ENCODE results near the gene AGXT.

The AGXT gene

DNA sequence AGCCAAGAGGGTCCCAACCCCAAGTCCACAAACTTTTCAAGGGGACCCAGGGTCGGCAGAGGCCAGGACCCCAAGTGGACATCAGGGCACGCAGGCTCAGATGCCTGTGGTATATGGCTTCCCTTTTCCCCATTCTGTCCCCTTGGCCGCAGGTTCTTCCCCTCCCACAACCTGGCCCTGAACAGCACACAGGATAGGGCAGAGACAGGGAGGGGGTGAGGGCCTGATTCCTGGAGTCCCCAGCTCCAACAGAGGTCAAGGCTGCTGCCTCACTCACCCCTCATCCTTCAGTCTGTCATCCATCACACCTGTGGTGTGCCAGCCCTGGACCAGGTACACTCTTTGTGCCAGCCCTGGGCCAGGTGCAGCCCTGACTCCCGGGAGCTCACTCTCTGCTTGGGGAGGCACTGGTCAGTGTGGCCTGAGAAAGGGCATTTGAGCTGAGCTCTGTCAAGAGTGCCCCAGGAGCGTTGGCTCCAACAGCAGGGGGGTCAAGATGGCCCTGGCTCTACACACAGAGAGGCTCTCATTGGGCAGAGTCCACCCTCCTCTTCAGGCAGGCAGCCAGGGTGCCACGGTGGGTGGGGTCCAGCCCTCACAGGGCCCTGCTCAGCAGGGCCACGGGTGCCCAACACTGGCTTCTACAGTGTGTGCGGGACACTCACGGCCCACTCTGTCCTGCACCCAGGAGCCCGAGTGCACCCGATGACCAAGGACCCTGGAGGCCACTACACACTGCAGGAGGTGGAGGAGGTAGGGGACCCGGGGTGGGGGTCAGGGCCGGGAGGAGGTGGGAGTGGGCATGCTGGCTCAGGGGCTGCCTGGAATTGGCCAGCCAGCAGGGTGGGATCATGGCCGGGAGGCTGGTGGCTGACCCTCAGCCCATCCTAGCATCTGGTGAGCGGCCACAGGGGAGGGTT lies 1.6 kb downstream of the AGXT start:
- no peak for DNase-seq

DNA sequence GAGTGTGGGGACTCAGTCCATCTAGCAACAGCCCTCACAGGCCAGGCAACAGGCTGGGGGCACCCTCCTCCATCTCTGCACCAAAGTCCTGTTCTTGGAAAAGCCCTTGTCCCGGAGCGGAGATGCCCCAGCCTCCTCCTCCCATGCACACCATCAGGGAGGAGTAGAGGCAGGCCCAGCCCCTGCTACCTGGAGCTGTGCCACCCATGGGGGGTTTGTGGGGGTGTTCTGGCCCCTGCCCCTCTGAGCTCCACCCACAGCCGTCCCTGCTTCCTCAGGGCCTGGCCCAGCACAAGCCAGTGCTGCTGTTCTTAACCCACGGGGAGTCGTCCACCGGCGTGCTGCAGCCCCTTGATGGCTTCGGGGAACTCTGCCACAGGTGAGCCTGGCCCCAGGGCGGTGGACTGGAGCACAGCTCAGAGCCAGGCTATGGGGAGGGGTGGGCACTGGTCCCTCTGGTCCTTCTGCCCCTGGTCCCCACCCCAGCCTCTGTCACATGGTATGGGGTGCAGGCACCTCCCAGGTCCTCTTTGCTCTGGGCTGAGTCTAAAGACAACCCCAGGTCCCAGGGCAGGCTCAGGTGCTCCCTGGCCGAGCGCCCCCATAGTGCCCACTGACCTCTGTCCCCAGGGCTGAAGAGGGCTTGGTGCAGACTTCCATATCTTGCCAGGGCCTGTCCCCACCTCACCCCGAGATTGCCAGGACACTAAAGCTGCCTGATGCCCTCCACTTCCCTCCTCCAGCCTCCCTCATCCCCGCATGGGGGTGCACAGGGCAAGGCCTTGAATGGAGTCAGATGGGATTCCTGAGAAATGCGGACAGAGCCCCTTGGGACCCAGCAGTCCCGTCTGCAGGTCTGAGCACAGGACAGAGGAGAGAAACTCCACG lies 2.7 kb downstream of the AGXT start:
- DNase-seq, result no peak

DNA sequence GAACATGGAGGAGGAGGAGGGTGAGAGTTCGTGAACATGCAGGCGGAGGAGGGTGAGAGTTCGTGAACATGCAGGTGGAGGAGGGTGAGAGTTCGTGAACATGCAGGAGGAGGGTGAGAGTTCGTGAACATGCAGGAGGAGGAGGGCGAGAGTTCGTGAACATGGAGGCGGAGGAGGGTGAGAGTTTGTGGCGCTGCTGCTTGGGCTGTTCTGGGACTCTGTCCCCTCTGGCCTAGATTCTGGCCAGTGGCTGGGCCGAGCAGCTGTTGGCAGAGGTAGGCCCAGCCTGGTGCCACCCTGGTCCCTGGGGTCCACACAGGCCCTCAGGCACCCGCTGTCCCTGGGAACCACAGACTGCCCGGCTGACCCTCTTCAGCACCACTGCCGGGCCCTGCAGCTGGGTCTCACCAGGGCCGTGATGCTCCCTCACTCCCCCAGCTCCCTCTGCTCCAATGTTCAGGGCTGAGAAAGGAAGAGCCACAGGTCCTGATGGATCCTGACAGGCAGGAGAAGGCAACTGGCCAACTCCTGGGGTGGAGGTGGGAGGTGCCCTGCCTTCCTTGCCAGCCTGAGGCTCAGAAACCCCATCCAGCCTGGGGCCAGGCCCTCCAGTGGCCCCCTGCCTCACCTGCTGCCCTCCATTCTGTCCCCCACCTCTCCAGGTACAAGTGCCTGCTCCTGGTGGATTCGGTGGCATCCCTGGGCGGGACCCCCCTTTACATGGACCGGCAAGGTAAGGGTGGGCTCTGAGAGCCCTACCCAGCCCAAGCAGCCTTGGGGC lies 3.9 kb downstream of the AGXT start:
- peak; percentile 50 for DNase-seq

DNA sequence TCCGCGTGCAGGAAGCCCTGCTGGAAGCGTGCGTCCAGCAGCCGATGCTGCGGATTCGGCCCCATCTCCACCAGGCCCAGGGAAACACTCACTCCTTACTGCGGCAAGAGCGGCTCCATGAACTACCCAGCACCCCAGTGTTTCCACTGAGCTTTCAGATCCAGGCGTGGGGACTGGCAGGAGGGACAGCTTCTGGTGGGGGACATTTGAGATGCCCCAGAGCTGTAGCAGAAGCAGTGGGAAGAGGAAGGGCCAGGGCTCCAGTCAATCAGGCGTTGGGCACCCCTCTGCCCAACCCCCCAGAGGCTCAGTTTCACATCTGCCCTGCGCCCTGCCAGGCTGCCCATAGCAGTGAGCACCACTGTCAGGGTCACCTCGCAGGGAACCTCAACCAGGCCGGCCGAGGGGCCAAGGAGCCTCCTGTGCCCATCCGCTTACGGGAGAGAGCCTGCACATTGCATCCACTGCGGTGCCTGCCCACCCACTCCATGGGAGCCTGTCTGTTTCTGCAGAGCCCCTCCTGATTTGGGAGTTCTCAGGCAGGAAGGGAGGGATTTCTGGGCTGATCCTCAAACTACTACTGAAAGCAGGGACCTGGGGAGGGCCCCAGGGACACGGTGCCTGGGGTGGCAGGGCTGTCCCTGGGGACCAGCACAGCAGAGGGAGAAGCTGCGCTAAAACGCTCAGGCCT lies 4.6 kb downstream of the AGXT start:
- DNase-seq, result peak; percentile 51

DNA sequence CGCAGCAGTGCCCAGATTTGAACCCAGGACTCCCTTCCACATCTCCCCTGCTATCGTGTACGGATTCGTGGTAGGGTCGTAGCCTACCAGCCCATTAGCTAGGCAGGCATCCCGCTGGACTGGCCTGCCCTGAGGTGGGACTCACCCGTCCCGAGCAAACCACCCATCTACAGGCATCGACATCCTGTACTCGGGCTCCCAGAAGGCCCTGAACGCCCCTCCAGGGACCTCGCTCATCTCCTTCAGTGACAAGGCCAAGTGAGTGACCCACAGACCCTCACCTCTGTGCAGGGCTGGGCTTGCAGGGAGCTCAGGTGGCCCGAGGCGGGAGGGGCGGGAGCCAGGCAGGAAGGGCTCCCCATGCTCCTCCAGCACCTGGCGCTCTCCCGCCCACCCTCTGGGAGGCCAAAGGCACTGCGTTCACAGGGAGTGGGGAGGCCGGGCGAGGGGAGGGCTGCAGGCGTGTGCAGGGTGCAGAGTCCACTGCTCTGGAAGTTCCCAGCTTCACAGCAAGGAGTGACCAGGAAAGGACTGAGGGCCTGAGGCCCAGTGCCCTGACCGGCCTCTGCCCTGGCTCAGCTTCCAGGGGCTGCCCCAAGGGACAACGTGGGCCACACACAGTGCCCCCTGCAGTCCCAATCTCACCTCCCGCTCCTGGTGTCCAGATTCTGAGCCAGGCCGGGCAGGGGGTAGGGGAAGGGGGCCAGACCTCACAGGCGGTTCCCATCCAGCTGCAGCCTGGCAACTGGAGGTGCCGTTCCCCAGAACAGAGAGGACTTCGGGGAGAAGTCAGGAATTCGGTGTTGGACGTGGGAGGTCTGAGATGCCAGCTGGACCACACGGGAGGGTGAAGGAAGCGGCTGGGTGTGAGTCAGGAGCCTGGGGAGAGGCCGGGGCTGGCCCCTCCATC lies 5.4 kb downstream of the AGXT start:
- peak; percentile 53 for DNase-seq

DNA sequence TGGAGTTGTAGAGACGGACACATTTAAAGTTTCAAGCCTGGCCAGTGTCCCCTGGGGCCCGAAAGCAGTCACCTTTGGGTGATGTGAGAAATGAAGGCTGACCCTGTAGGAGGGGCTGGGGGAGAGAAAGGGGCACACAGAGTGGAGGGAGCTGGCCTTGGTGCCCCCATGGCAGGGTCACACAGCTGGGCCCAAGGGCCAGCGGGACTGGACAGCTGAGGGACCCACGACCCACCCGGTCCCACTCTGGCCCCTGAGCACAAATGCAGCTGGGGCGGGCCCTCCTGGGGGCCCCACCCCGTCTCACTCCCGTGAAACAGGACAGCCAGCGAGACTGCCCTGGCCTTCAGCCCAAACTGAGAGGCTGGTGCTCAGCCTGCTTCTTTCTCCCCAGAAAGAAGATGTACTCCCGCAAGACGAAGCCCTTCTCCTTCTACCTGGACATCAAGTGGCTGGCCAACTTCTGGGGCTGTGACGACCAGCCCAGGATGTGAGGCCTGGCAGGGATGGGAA lies 6.1 kb downstream of the AGXT start:
- DNase-seq, result no peak

DNA sequence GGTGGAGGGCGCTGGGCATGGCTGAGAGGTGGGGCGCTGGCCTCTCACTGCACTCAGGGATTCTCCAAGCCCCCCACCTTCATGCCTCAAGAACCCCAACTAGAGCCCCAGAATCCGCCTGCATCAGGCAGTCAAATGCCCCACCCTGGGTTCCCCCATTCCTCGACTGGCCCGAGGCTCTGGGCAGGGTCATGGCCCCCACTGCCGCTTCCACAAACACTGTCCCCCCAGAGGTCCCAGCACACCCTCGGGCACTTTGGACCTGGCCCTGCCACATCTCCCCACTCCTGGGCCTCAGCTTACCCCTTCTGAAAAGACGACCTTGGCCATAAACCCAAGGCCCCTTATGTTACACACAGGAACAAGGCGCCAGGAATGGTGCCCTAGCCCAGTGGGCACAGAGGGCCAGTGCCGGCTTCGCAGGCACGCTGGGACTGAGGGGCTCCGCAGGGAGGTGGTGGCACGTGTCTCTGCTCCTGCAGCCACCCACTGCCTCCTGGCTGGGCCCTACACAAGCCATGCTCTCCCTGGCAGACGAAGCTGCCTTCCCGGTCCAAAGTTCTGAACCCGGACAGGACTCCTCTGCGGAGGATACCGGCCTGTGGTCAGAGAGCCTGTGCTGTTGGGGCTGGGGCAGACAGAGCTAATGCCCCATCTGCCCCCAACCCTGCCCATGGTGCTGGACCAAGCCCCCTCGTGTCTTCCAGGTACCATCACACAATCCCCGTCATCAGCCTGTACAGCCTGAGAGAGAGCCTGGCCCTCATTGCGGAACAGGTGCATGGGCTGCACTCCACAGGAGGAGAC lies 6.8 kb downstream of the AGXT start:
- peak; percentile 59 for DNase-seq

DNA sequence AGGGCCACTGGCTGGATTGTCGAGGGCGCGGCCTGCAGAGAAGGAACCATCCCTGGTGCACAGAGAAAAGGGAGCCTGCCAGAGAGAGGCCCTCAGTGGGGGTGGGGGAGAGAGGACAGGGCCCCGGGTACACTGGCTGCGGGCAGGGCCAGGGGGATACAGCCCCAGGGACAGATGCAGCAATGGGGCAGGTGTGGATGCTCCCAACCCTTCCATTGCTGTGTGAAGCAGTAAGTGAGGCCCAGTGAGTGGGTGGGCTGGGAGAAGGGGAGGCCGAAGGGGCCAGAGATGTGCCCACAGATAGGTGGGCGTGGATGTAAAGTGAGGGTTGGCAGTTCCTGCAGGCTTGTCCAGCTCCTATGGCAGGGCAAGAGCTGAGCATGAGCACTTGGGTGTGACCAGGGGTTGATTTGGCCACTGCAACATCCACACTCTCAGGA lies 7.4 kb downstream of the AGXT start:
- DNase-seq, result peak; percentile 48

DNA sequence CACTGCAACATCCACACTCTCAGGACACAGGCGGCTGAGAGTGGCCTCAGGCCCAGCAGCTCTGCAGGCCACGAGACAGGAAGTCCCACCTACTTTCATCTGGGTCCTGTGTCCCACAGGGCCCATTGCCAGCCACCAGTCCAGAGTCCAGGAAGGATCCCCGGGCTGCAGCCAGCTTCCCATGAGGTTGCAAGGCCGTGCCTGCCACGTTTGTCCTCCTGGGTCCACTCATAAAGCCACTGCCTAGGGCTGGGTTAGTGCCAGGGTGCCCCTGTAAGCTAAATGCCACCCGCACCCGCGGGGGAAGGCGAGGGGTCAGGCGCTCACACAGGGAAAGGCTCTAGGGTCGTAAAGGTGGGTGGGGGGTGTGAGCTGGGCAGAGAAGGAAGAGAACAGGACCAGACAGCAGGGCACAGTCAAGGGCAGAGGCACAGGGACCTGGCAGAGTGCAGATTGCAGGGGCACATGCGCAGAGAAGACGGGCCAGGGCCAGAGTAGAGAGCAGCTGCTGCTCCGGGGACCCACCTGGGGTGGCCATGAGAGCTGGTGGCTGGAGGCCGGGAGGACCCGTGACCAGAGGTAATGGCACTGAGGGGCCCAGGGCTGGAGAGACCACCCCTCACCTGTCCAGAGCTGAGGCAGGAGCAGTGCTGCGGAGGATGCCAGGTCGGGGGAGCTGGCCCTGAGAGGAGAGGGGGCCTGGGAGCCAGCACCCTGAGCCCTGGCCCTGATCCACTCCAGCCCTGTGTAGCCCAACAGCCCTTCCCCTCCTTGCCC lies 8.0 kb downstream of the AGXT start:
- peak; percentile 58 for DNase-seq

DNA sequence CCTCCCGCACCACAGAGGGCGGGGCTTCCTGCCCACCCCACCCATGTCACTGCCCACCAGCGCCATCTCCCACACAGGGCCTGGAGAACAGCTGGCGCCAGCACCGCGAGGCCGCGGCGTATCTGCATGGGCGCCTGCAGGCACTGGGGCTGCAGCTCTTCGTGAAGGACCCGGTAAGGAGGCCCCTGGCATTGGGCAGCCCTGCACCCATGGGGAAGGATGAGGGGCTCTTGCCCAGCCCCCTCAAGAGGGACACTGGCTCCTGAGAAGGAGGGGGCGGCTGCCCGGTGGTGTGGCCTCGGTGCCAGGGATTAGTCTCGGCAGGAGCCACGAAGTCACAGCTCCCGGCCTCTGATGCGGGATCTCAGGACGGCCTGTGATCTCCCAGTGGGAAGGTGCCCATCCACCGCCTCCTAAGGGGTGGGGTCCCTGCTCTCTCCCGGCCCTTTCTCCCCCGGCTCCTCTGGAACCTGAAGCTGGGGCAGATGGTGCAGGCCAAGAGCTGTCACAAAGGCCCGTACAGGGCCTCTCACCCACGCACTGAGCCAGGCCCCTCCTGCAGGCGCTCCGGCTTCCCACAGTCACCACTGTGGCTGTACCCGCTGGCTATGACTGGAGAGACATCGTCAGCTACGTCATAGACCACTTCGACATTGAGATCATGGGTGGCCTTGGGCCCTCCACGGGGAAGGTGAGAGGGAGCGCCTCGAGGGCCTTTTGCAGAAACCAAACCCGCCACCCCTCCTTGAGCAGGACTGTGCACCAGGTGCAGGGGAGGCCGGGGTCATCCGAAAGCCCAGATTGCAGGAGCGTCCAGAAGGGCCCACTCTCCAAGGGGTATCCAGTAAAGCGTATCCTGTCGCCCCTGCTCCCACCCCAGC lies 9.1 kb downstream of the AGXT start:
- DNase-seq, result peak; percentile 58

DNA sequence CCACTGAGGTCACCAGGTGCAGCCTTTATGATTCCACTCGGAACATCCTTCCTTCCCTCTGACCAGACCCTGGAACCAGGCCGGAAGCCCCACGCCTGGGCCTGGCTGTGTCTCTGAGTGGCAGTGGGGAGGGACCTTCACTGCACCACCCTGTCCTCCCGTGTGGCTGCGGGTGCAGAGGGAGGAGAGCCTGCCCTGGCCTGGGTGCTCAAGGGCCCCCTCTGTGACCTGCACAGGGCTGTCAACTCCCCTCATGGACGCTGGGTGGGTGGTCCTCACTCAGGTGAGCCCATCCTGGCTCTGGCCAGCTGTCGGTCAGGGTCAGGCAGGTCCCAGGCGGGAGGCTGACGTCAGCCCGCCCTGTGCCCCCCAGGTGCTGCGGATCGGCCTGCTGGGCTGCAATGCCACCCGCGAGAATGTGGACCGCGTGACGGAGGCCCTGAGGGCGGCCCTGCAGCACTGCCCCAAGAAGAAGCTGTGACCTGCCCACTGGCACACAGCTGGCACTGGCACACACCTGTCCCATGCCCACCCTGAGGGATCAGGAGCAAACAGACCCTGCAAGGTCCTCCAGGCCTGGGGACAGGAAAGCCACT lies 9.8 kb downstream of the AGXT start:
- peak; percentile 56 for DNase-seq

DNA sequence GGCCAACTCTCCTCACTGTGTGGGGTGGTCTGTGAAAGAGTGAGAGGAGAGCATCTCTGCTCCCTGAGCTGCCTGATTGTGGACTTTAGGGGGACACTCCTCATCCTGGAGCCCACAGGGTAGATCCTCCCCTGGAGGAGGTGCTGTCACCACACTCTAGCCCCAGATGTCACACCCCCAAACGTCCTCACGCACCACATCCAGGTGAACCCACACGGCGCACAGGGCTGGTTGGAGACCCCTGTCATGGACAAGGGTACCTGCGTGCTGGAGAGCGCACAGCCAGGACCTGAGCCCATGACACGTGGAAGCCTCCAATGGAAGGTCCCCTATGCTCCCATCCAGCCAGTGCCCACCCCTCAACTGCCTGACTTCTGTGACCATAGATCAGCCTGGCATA lies 10.5 kb downstream of the AGXT start:
- peak; percentile 54 for DNase-seq

DNA sequence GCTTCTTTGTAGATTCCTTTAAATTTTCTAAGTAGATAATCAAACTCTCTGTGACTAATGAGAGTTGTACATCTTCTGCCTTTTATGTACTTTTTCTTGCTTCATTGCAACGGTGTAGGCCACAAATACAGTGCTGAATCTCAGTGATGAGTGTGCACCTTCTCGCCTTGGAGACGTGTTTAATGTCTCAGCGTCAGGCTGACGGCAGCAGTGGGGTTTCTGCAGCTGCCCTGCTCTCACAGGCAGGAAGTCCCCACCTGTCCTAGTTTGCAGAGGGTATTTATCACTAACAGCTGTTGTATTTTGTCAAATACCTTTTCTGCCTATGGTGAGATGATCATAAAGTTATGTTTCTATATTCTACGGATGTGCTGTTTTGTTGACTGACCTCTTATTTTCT lies 13.3 kb downstream of the AGXT start:
- DNase-seq, result peak; percentile 33

DNA sequence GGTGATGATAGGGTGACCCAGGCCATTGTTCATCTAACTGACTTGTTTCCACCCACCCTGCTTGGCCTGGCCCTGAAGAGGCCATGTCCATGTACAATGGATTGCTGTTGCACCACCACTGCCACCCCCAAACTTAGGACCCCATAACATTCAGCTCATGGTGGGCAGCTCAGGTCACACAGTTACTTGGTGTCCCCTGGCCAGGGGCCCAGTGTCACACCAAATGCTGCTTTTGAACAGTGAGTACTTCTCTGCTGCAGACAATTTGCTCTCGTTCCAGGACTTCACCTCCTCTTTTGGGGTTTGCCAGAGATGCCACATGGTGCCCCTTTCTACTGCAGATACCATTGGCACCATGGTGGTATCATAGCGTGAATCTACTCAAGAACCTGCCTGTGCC lies 15.6 kb downstream of the AGXT start:
- DNase-seq, result no peak

DNA sequence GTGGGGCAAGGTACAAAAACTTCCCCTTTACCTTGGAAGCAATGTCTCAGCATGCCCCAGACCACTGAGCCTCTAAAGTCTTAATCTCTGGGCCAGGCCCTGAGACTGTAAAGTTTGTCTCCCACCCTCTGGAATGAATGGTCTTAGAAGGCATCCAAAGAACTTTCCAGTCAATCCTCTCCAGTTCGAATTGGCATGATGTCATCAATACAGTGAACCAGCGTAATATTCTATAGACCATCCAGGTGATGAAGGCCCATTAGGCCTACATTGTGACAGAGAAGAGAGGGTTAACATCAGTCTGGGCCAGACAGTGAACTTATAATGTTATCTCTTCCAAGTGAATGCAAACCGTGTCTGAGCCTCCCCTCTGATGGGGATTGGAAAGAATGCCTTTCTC lies 16.1 kb downstream of the AGXT start:
- no peak for DNase-seq

DNA sequence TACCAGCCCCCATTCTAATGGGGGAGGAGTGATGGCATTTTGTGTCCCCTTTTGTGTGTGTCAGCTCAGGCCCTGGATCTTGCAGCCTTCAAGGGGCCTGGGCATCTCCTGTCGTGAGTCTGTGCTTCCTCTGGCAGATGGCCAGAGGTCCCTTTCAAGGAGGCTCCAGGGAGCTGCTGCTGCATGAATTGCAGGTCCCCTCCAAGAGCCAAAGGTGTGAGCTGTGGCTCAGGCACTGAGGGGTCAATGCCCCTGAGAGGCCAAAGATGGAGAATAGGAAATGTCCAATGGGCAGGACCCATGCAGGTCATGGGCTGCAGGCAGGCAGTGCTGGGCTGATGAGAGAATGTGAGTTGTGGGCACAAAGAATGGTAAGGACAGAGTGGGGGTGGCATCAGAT lies 16.9 kb downstream of the AGXT start:
- no peak for DNase-seq

DNA sequence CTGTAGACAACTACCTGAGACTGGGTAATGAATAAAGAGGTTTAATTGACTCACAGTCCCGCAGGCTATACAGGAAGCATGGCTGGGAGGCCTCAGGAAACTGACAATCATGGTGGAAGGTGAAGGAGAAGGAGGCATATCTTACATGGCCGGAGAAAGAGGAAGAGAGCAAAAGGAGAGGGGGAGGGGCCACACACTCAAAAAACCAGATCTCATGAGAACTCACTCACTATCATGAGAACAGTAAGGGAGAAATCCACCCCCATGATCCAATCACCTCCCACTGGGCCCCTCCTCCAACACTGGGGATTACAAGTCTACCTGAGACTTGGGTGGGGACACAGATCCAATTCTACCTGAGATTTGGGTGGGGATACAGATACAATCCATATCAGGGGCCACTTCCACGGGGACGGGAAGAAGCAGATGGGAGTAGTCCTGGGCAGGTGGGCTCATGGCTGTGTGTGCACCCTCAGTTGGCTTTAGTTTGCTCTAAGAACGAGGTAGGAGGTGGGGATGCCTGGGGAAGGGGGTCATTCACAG lies 17.5 kb downstream of the AGXT start:
- no peak for DNase-seq

Measured in activated effector memory CD4-positive, alpha-beta T cell treated with anti-CD3 and anti-CD28 coated beads, Interleukin-2, amount 50 U/mL, for 16 hours (primary cell).